ENCODE data around the gene EPB41L2.
"Not testable (repeated sequence)": the region's sequence is repeated elsewhere in the genome, so short reads cannot be mapped to it uniquely, and the experiment has no call there.

Gene EPB41L2

GRCh38 chr6:130829333-130829910 lies 233.6 kb downstream of the EPB41L2 start:
- no peak for DNase-seq

- DNase-seq, result no peak
Measured at GRCh38 chr6:130827247-130828149, 235.5 kb downstream of the EPB41L2 start, which contains the start of gene SMLR1. Gene SMLR1 (plus strand): TSS chr6:130827406. CDS start chr6:130827414, 8 bp downstream.

DNA sequence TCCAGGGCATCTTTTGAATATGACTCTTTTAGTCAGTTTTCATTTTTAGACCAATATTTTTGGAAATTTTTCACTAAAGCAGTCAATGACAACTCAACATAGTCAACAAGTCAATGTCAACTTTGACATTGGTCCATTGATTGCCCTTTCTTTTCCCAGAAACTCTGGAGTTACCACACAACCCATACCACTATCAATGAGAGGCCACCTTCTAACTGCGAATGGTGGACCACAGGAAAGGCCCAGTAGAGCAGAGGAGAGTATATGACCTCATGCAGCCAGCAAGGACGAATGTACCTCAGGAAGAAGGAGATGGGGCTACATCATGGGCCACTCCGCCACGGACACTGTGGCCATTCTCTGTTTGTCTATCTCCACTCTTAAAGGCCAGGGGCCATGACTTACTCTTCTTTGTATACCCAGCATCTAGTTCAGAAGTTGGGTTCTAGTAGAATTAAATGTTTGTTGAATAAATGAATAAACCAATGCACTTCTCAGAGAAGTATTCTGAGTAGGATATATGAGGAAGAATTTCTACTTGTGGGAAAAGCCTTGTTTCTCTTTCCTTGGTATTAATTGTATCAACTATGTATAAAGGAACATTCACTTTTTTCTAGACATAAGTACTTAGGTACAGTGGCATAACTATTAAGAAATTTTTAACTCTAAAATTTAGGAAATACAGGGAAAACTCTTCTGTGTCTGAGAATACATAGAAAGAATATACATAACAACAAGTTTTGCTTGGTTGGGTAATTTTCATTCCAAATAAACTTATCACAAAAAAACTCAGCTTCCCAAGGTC lies 236.4 kb downstream of the EPB41L2 start:
- no peak for DNase-seq

DNA sequence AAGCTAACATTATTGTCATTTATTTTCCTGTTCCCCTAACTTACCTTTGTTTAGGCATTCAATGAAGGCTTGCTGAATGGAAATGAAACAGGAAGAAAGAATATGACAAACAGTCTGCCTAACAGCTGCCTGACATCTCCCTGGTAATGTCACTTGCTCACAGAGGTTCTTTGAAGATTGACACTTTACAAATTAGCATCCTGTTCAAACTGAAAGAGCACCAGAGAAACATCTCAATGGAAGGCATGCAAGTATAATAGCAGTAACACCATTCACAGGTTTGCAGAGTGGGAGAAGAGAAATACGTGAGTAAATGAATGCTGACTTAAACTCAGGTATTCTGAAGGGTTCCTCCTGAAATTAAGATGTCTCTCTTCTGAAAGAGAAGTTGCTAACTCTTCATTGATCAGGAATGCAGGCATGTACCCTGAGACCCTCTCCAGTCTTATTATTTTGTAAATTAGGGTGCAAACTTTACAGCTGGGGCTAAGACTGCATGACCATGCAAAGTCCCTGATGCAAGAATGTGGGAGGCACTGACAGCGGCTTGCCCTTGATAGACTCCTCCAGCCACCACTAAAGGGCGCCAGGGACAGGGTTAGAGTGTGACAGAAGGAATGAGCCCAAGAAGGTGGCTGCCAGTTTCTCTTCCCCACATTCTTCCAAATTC lies 237.1 kb downstream of the EPB41L2 start:
- DNase-seq, result no peak

DNA sequence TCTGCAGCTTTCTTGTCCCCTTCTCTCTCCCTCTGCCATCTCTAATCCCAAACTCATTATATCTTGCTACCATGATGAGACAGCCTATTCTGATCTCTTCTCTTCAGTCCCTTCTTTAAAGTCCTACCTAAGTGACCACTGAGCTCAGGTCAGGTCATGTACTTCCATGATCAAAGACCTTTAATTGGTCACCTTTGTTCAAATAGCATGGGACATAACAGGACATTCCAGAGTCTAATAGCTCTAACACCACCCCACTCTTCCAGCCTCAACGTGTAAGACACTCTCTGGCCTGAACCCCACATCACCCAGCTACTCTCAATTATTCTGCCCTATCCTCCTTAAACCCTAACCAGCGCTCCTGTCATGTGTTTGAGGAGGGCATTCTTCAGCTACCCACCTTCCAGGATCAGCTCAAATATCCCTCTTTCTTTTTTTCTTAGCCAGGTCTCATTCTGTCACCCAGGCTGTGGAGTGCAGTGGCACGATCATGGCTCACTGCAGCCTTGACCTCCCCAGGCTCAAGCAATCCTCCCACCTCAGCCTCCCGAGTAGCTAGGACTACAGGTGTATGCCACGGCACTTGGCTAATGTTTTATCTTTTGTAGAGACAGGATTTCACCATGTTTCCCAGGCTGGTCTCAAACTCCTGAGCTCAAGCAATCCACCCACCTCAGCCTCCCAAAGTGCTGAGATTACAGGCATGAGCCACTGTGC lies 237.9 kb downstream of the EPB41L2 start:
- DNase-seq, result no peak

DNA sequence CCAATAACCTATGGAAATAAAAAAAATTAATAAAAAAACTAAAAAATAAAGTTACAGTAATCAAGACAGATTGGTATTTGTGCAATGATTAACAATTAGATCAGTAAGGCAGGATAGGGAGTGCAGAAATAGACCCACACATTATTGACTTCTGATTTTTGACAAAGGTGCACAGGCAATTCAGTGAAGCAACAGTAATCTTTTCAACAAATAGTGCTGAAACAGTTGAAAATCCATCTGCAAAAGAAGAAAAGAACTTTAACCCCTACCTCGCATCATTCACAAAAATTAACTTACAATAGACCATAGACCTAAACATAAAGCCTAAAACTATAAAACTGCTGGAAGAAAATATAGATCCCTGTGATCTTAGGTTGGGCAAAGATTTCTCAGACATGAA lies 240.3 kb downstream of the EPB41L2 start:
- no peak for DNase-seq

DNA sequence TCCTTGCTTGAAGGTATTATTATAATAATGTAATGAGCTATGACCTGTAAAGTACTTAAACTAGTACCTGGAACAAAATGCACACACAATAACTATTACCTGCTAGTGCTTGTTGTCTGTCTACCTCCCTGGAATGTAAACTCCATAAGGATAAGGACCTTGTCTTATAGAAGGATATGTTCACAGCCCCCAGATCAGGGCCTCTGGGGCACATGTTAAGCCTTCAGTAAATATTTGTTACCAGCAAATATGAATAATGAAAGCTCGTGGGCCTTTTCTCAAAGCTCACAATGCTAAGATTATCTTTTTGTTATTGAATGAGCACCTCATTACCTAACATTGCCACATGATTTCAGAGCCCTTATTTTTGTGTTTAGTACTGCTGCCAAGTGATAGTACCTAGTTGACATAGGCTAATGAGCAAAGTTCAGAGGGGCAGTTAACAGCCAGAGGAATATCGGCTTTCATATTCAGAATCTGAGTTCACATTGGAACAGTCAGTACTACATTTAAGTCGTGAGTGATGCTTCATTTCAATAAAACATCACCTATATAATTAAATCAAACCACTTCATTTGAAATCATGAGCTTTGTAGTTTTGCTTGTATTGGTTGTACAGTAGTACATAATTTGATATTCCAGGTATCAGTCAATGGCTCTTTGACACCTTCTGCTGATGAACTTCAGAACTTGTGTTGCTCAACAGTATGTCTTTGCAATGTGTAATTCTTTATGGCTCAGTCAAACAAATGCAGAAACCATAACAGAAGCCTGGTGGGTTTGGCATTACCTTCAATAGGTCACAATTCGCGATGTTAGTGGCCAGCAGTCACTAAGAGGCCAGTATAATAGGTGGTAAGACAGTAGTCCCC lies 247.6 kb downstream of the EPB41L2 start:
- DNase-seq, result no peak

- no peak for DNase-seq
Measured at GRCh38 chr6:130814506-130814905, 248.5 kb downstream of the EPB41L2 start.

- no peak for DNase-seq
Measured at GRCh38 chr6:130811932-130812331, 251.1 kb downstream of the EPB41L2 start.

DNA sequence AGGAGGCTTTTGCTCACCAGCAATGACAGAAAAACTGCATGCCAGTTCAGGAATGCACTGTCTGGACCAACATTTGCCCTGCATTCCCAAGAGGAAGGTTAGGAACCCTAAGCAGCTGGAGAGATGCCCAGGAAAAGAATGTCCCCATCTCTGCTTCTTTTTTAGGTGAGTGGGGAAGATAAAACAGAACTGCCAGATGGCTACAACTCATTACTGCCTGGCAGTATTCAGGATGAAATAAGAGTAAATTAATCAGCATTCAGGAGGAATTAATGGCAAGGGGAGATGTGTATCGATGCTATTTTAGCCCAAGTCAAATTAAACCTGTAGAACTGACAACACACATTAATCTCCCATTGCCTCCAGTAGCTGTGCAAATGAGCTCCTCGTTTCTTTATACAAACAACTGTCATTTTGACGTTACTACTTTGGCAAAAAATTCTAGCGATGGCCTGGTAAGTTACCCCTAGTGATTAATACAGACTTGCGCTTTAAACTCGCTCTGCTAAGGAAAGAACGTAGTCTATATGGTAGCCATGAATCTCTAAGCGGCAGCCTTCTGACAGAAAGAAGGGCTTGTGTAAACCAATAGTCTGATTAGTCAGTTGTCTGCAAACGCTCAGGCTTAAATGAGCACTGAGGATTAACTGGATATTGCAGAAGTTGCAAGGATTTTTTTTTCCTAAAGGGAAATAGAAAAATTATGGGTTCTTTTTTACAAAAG lies 252.6 kb downstream of the EPB41L2 start:
- peak in 1 of 2 experiments; percentile 3 for DNase-seq

- not testable (repeated sequence) for DNase-seq
Measured at GRCh38 chr6:130801368-130801767, 261.7 kb downstream of the EPB41L2 start.

DNA sequence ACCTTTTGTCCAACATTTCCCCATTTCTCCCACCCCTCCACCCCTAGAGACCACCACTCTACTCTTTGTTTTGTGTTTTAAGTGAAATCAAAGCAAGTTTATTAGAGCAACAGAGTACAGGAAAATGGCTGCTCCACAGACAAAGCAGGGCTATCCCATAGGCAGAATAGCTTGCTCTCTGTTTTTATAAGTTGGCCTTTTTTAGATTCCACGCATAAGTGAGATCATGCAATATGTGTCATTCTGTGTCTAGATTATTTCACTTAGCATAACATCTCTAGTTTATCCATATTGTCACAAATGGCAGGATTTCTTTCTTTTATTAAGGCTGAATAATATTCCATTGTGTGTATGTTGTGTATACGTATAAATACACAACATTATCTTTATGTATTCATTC lies 266.0 kb downstream of the EPB41L2 start:
- DNase-seq, result no peak

- no peak for DNase-seq
Measured at GRCh38 chr6:130796313-130796905, 266.6 kb downstream of the EPB41L2 start.

DNA sequence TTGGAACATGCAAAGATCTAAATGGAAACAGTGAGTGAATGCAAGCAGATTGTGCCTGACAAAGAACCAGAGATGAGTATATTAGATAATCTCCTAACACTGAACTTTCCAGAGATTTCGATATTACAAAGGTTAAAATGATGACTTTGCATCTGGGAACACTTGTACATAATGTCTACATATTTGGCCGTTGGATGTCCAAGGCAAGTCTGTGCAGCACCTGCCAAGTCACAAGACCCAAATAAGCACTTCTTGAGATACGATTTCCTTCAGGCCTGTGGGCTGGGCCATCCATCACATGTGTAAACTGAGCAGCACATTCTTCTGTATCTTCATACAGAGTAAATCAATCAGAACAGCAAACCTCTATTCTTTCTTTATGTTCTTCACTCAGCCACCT lies 268.3 kb downstream of the EPB41L2 start:
- no peak for DNase-seq

- DNase-seq, result no peak
Measured at GRCh38 chr6:130794010-130794697, 268.9 kb downstream of the EPB41L2 start.
